HEK293 (cell line): ENCODE data around the gene LAMC3.

Experiments
- CTCF ChIP-seq: fragments of 450-650 bp; formaldehyde crosslinking; IDR thresholded peaks from 2 replicates; pipeline ENCODE4 v1.5.1; 2016; ENCODE audit warnings: missing biosample characterization, missing genetic modification characterization
- KLF16 ChIP-seq: fragments of 450-650 bp; formaldehyde crosslinking; IDR thresholded peaks from 2 replicates; pipeline ENCODE4 v1.5.1; 2017; ENCODE audit warnings: missing biosample characterization, missing genetic modification characterization
- SALL2 ChIP-seq: fragments of 450-650 bp; formaldehyde crosslinking; IDR thresholded peaks from 2 replicates; pipeline ENCODE4 v1.5.0; 2017; ENCODE audit warnings: missing biosample characterization, mild to moderate bottlenecking, missing genetic modification characterization, borderline replicate concordance
- SCRT1 ChIP-seq: fragments of 450-650 bp; formaldehyde crosslinking; IDR thresholded peaks from 2 replicates; pipeline ENCODE4 v1.5.1; 2016; ENCODE audit warnings: missing biosample characterization, missing genetic modification characterization, borderline replicate concordance
- TCF7L2 ChIP-seq: IDR thresholded peaks from 2 replicates; pipeline ENCODE4 v1.6.1; 2011; ENCODE audit warnings: low read depth, mild to moderate bottlenecking, inconsistent platforms, low read length, moderate library complexity, borderline replicate concordance
- ZNF239 ChIP-seq: fragments of 450-650 bp; formaldehyde crosslinking; IDR thresholded peaks from 2 replicates; pipeline ENCODE4 v1.5.1; 2016; ENCODE audit warnings: missing biosample characterization, missing genetic modification characterization
- ZNF274 ChIP-seq, 2 experiments: fragments of 200-500 bp in 1 of 2; fragments of 450-650 bp in 1 of 2; sonication (Bioruptor generic) in 1 of 2; formaldehyde crosslinking in 1 of 2; IDR thresholded peaks; 2 replicates each; pipeline versions ENCODE4 v1.5.1 to v1.6.1; 2014 to 2016; ENCODE audit warnings: borderline replicate concordance in 1 of 2, inconsistent platforms in 1 of 2, low read length in 1 of 2, missing biosample characterization in 1 of 2, missing genetic modification characterization in 1 of 2
- ZNF394 ChIP-seq: fragments of 450-650 bp; formaldehyde crosslinking; IDR thresholded peaks from 2 replicates; pipeline ENCODE4 v1.5.1; 2016; ENCODE audit warnings: missing biosample characterization, missing genetic modification characterization, mild to moderate bottlenecking, moderate library complexity, borderline replicate concordance
- ZNF426 ChIP-seq: fragments of 450-650 bp; formaldehyde crosslinking; IDR thresholded peaks from 2 replicates; pipeline ENCODE4 v1.5.1; 2017; ENCODE audit warnings: missing biosample characterization, missing genetic modification characterization, mild to moderate bottlenecking, inconsistent platforms, moderate library complexity
- ZNF558 ChIP-seq: fragments of 450-650 bp; formaldehyde crosslinking; IDR thresholded peaks from 2 replicates; pipeline ENCODE4 v1.5.1; 2016; ENCODE audit warnings: missing biosample characterization, missing genetic modification characterization
- ZNF623 ChIP-seq: fragments of 450-650 bp; formaldehyde crosslinking; IDR thresholded peaks from 2 replicates; pipeline ENCODE4 v1.5.1; 2016; ENCODE audit warnings: missing biosample characterization, missing genetic modification characterization
- ZNF639 ChIP-seq: fragments of 450-650 bp; formaldehyde crosslinking; IDR thresholded peaks from 2 replicates; pipeline ENCODE4 v1.5.1; 2016; ENCODE audit warnings: missing biosample characterization, missing genetic modification characterization

GRCh38 chr9:130981002-130981755 lies 27.8 kb upstream of the LAMC3 start:
- TF ChIP-seq KLF16 (no peak), SCRT1 (tag by site-specific recombination) (no peak), ZNF274 (IDR thresholded peaks at IDR 0.05; ENCODE audit: low read length) (no peak), ZNF274 (tag by site-specific recombination; IDR thresholded peaks at IDR 0.05; ENCODE audit: borderline replicate concordance) (no peak), ZNF623 (no peak), ZNF639 (no peak), TCF7L2 (no peak), SALL2 (no peak), CTCF (tag by site-specific recombination) (no peak), ZNF394 (tag by site-specific recombination) (no peak), ZNF239 (no peak), ZNF558 (tag by site-specific recombination) (no peak), ZNF426 (no peak)
